ENCODE measurements around the gene SLC9C1. TPM values are rescaled to one million over a fixed set of nuclear protein-coding genes. Genes with fewer than 3 reads are reported as not detected.

SLC9C1 gene
- total and polyA plus RNA-seq, 9 of the 15 experiments (the other 6 are each of a cell fraction or from before 2014, with no cell fraction given), result not detected

- no peak overlapping the region for H3K9ac ChIP-seq (ENCODE audit: insufficient read depth in 1 of 2, low read depth in 2 of 2, low read length in 2 of 2)
- no peaks in the 10 kb centered on the region for H3K4me1 ChIP-seq (replicated peaks in 1 of 2; ENCODE audit: control insufficient read depth in 2 of 2, insufficient read depth in 2 of 2, low read length in 2 of 2)
- no peaks in the 10 kb centered on the region for H4K20me1 ChIP-seq (replicated peaks; ENCODE audit: control insufficient read depth, insufficient read depth, low read length)
- H3K4me3 ChIP-seq, result no peak overlapping the region
- H3K27me3 ChIP-seq (ENCODE audit: control insufficient read depth in 2 of 2, insufficient read depth in 2 of 2, low read length in 2 of 2), result no peaks in the 10 kb centered on the region
- H3K4me2 ChIP-seq (ENCODE audit: insufficient read depth, low read length), result no peak overlapping the region
- TF ChIP-seq MAFF (IDR thresholded peaks at IDR 0.05; ENCODE audit: low read length), result peak; percentile 16; the same call in 1 of the 2 replicates
- TF ChIP-seq PPARD (CRISPR knock-in tag; IDR thresholded peaks at IDR 0.05), result no peak
- no peaks in the 10 kb centered on the region for H3K9me3 ChIP-seq (replicated peaks; ENCODE audit: control insufficient read depth, insufficient read depth, low read depth, low read length)
- no peaks in the 10 kb centered on the region for H3K79me2 ChIP-seq (ENCODE audit: control insufficient read depth, insufficient read depth, low read length)
- H2AFZ ChIP-seq (ENCODE audit: low read depth, low read length), result no peak overlapping the region
- no peaks in the 10 kb centered on the region for H3K36me3 ChIP-seq (ENCODE audit: control insufficient read depth, insufficient read depth, low read length)
- no peaks in the 10 kb centered on the region for H3K9me1 ChIP-seq (ENCODE audit: control insufficient read depth, insufficient read depth, low read length)
- 0% methylated on average over 1 of the region's 1 CpG for WGBS (ENCODE audit: insufficient coverage, low coverage, missing lambda C conversion rate)
- BruUV-seq (replicated peaks), result no TSS peak
- in situ Hi-C loops (cut with MboI) (no loop called here), intact Hi-C loops (cut with micrococcal nuclease) (no loop called here)
- POLR2A ChIA-PET, result no interaction called here
- CTCF ChIA-PET (ENCODE audit: low intra/inter-chr PET ratio), result no interaction called here
- ATAC-seq, result no peak
- FAIRE-seq, result no peak
- H3K27ac ChIP-seq (ENCODE audit: extremely low read depth, low read depth, low read length), result no peak overlapping the region
- DNase-seq (ENCODE audit: extremely low read depth in 1 of 4, low spot score in 3 of 4), result no peak
These were observed 64.0 kb downstream of the SLC9C1 start for GRCh38 chr3:112230033-112230432.

GRCh38 chr3:112228786-112229185, 65.2 kb downstream of the SLC9C1 start:
- no peak overlapping the region for H3K9ac ChIP-seq (ENCODE audit: insufficient read depth in 1 of 2, low read depth in 2 of 2, low read length in 2 of 2)
- 0% methylated on average over 1 of the region's 1 CpG for whole genome bisulfite sequencing (ENCODE audit: insufficient coverage, low coverage, missing lambda C conversion rate)
- FAIRE-seq, result no peak
- H3K36me3 ChIP-seq (ENCODE audit: control insufficient read depth, insufficient read depth, low read length), result no peaks in the 10 kb centered on the region
- ChIA-PET CTCF (ENCODE audit: low intra/inter-chr PET ratio) (no interaction called here), POLR2A (no interaction called here)
- H3K4me3 ChIP-seq, result no peak overlapping the region
- intact Hi-C loops (cut with micrococcal nuclease) (no loop called here), in situ Hi-C loops (cut with MboI) (no loop called here)
- no peak overlapping the region for H2AFZ ChIP-seq (ENCODE audit: low read depth, low read length)
- no peak overlapping the region for H3K27ac ChIP-seq (ENCODE audit: extremely low read depth, low read depth, low read length)
- H3K9me1 ChIP-seq (ENCODE audit: control insufficient read depth, insufficient read depth, low read length), result no peaks in the 10 kb centered on the region
- no peaks in the 10 kb centered on the region for H3K9me3 ChIP-seq (replicated peaks; ENCODE audit: control insufficient read depth, insufficient read depth, low read depth, low read length)
- no peak for DNase-seq (ENCODE audit: extremely low read depth in 1 of 4, low spot score in 3 of 4)
- no peak overlapping the region for H3K4me2 ChIP-seq (ENCODE audit: insufficient read depth, low read length)
- no peaks in the 10 kb centered on the region for H3K27me3 ChIP-seq (ENCODE audit: control insufficient read depth in 2 of 2, insufficient read depth in 2 of 2, low read length in 2 of 2)
- H4K20me1 ChIP-seq (replicated peaks; ENCODE audit: control insufficient read depth, insufficient read depth, low read length), result no peaks in the 10 kb centered on the region
- BruUV-seq (replicated peaks), result no TSS peak
- no peak for ATAC-seq
- no peaks in the 10 kb centered on the region for H3K4me1 ChIP-seq (replicated peaks in 1 of 2; ENCODE audit: control insufficient read depth in 2 of 2, insufficient read depth in 2 of 2, low read length in 2 of 2)
- no peaks in the 10 kb centered on the region for H3K79me2 ChIP-seq (ENCODE audit: control insufficient read depth, insufficient read depth, low read length)
- TF ChIP-seq IFI16 (CRISPR knock-in tag; IDR thresholded peaks at IDR 0.05) (no peak), CHD4 (IDR thresholded peaks at IDR 0.05; ENCODE audit: insufficient read depth, insufficient replicate concordance, low read depth, low read length, poor library complexity, severe bottlenecking) (no peak), TGIF2 (CRISPR knock-in tag; IDR thresholded peaks at IDR 0.05) (no peak), MYC (IDR thresholded peaks at IDR 0.05; ENCODE audit: low read depth, low read length) (no peak), MYC (CRISPR knock-in tag; IDR thresholded peaks at IDR 0.05; ENCODE audit: borderline replicate concordance, low read depth) (no peak), ATF7 (IDR thresholded peaks at IDR 0.05) (no peak), RFX1 (IDR thresholded peaks at IDR 0.05) (no peak), CTBP1 (IDR thresholded peaks at IDR 0.05; ENCODE audit: borderline replicate concordance) (no peak), HMG20A (CRISPR knock-in tag; conservative IDR thresholded peaks at IDR 0.05) (no peak), BRCA1 (IDR thresholded peaks at IDR 0.05) (no peak), BRCA1 (CRISPR knock-in tag; IDR thresholded peaks at IDR 0.05) (no peak), NFATC3 (IDR thresholded peaks at IDR 0.05) (no peak), HOXB6 (CRISPR knock-in tag; IDR thresholded peaks at IDR 0.05; ENCODE audit: borderline replicate concordance) (no peak), MLLT1 (IDR thresholded peaks at IDR 0.05) (no peak)
